ENCODE data around the gene CLMP.

- TF ChIP-seq GATA2 (IDR thresholded peaks at IDR 0.05; ENCODE audit: low read depth, low read length) (no peak), GATA3 (IDR thresholded peaks at IDR 0.05; ENCODE audit: low read depth, low read length) (no peak)
Measured at GRCh38 chr11:123164732-123165450, 30.2 kb downstream of the CLMP start.

All from SH-SY5Y (cell line).